GM12878 (cell line): Measurements from ENCODE around the gene SYDE2.

Experiments
- ATF3 ChIP-seq: IDR thresholded peaks from 2 replicates; pipeline ENCODE4 v1.6.1; 2011; ENCODE audit warnings: low read depth, mild to moderate bottlenecking, low read length, moderate library complexity, borderline replicate concordance; ENCODE audit errors: extremely low read depth
- CTCF ChIP-seq, 3 experiments: IDR thresholded peaks in 2 of 3; conservative IDR thresholded peaks in 1 of 3; 2 replicates each; pipeline ENCODE4 v1.5.1; 2011; ENCODE audit warnings: low read depth in 3 of 3, low read length in 3 of 3, mild to moderate bottlenecking in 3 of 3, control low read depth in 2 of 3, moderate library complexity in 2 of 3, inconsistent platforms in 1 of 3, mixed read lengths in 1 of 3; ENCODE audit not compliant: control insufficient read depth in 2 of 3, insufficient read depth in 1 of 3; ENCODE audit errors: extremely low read depth in 1 of 3
- EP300 ChIP-seq, 2 experiments: fragments of 150-350 bp in 1 of 2; IDR thresholded peaks; 2 replicates each; pipeline ENCODE4 v1.6.1; 2011 to 2012; ENCODE audit warnings: low read depth in 2 of 2, low read length in 2 of 2, borderline replicate concordance in 1 of 2, improper control_type of control experiment in 1 of 2, inconsistent platforms in 1 of 2; ENCODE audit not compliant: control insufficient read depth in 1 of 2
- HDAC6 ChIP-seq: fragments of 200-600 bp; sonication (generic); IDR thresholded peaks from one replicate; pipeline ENCODE4 v1.8.0; 2017; ENCODE audit warnings: antibody characterized with exemption; ENCODE audit not compliant: unreplicated experiment
- NFYB ChIP-seq: IDR thresholded peaks from 2 replicates; pipeline ENCODE4 v1.6.1; 2011; ENCODE audit warnings: low read depth, mild to moderate bottlenecking, low read length, improper control_type of control experiment, moderate library complexity; ENCODE audit not compliant: insufficient read depth
- RCOR1 ChIP-seq: conservative IDR thresholded peaks from 2 replicates; pipeline ENCODE4 v1.6.1; 2012; ENCODE audit warnings: low read depth, low read length, improper control_type of control experiment

GRCh38 chr1:85180869-85181268 is 19.9 kb downstream of the SYDE2 start:
- TF ChIP-seq CTCF (IDR thresholded peaks at IDR 0.05 in 2 of 3, conservative IDR thresholded peaks at IDR 0.05 in 1 of 3; ENCODE audit: control insufficient read depth in 2 of 3, extremely low read depth in 1 of 3, insufficient read depth in 1 of 3, low read depth in 3 of 3, low read length in 3 of 3), result no peak
- no peak for TF ChIP-seq NFYB
- no peak for TF ChIP-seq HDAC6
- TF ChIP-seq RCOR1, result no peak
- TF ChIP-seq ATF3, result no peak
- TF ChIP-seq EP300 (IDR thresholded peaks at IDR 0.05; ENCODE audit: borderline replicate concordance in 1 of 2, control insufficient read depth in 1 of 2, low read depth in 2 of 2, low read length in 2 of 2), result no peak
